Brain microvascular endothelial cell (primary cell): ENCODE data around the gene TNXB.

ENCODE experiments used
- DNase-seq: peaks from one replicate; pipeline ENCODE4 v3.0.0-alpha.2; 2020
- H3K27ac ChIP-seq: fragments of 250-450 bp; sonication (Bioruptor Pico); 2 replicates; pipeline ENCODE4 v1.5.1; 2020; ENCODE audit warnings: mild to moderate bottlenecking, moderate library complexity
- H3K27me3 ChIP-seq: fragments of 250-450 bp; sonication (Bioruptor Pico); replicated peaks from 2 replicates; pipeline ENCODE4 v1.5.1; 2020; ENCODE audit warnings: mild to moderate bottlenecking
- H3K36me3 ChIP-seq: fragments of 250-450 bp; sonication (Bioruptor Pico); replicated peaks from 2 replicates; pipeline ENCODE4 v1.5.1; 2020; ENCODE audit warnings: mild to moderate bottlenecking
- H3K4me3 ChIP-seq: 2 replicates; pipeline ENCODE4 v1.5.1; 2011; ENCODE audit warnings: low read depth, mild to moderate bottlenecking, control low read depth, low read length, moderate library complexity
- in situ Hi-C: cut with HindIII; loops from 2 replicates; pipeline ENCODE4 v1.10.0; 2017; ENCODE audit warnings: low sequenced_read_pairs, low pct_ligation_motif_present
- TF ChIP-seq, protein P1 (sequence below): IDR thresholded peaks from 2 replicates; pipeline ENCODE4 v1.5.1; 2011; ENCODE audit warnings: low read depth, mild to moderate bottlenecking, moderate library complexity, low read length, control low read depth, inconsistent platforms; ENCODE audit errors: missing control alignments

The TNXB gene

DNA sequence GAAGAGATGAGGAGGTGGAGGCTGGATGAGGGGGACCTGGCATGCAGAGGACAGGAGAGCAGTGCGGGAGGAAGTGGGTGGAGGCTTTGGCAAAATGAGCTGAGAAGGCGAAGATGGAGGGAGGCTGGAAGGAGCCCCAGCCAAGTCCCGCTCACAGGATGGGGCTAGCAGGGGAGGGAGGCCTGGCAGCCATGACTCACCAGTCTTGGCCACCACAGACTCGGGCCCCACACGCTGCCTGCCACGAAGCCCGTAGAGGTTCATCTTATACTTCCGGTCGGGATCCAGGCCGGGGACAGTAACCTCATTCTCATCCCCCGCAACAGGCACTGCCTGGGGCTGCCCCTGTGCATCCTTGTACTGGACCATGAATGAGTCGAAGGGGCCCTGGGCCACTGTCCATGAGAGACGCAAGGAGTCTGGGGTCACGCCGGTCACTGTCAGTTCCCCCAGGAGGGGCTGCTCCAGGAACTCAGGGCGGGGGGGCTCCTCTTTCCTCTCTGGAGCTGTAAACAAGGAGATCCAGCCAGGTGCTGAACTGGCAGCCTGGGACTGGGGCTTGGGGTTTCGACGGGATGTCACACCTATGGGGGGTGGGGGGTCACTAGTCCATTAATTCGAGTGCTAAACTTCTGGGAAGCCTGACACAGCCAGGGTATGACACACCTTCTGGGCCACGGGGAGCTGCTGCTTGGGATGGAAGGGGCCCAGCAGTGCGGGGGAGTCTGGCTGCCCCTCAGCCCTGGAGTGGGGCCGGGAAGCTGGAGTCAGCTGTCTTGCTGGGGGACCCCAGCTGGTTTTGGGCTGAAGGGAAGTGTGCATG is 27.8 kb downstream of the TNXB start:
- Histone ChIP-seq H3K4me3 (no peak overlapping the region), H3K36me3 (no peaks in the 10 kb centered on the region), H3K27ac (no peak overlapping the region), H3K27me3 (peaks cover 11% of the 10 kb centered on the region)
- DNase-seq, result peak; percentile 83
- in situ Hi-C loops, result no loop called here
- TF ChIP-seq, protein P1, sequence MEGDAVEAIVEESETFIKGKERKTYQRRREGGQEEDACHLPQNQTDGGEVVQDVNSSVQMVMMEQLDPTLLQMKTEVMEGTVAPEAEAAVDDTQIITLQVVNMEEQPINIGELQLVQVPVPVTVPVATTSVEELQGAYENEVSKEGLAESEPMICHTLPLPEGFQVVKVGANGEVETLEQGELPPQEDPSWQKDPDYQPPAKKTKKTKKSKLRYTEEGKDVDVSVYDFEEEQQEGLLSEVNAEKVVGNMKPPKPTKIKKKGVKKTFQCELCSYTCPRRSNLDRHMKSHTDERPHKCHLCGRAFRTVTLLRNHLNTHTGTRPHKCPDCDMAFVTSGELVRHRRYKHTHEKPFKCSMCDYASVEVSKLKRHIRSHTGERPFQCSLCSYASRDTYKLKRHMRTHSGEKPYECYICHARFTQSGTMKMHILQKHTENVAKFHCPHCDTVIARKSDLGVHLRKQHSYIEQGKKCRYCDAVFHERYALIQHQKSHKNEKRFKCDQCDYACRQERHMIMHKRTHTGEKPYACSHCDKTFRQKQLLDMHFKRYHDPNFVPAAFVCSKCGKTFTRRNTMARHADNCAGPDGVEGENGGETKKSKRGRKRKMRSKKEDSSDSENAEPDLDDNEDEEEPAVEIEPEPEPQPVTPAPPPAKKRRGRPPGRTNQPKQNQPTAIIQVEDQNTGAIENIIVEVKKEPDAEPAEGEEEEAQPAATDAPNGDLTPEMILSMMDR, result no peak

DNA sequence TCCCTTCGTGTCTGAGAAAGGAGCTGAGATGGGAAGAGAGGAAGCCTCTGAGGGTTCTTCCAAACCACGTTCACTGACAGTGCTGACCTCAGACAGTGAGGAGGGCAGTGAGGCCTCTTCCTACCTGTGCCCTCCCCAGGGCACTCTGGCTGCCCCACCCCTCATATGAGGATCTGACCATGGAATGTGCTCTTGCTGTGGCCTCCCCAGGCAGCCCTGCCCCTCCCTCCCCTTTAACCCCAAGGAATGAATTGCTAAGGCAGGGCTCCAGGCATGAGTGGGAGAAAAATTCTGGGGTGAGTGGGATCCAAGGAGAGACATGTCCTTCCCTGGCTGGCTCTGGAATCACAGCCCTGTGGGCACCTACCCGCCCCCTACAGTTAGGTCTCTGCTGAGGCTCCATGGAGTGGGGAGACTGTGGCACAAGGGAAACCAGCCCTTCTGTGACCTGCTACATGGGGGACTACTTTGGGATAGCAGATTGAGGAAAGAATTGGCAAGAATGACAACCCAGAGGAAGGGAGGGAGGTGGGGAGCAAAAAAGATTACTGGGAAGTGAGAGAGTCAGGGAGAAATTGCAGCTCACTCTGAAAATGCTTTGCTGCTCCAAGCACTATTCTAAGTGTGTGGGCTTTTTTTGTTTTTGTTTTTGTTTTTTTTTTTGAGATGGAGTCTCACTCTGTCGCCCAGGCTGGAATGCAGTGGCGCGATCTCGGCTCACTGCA is 29.4 kb downstream of the TNXB start:
- H3K27ac ChIP-seq, result no peak overlapping the region
- DNase-seq, result no peak
- H3K27me3 ChIP-seq, result peaks cover 4% of the 10 kb centered on the region
- in situ Hi-C loops, result no loop called here
- H3K36me3 ChIP-seq, result no peaks in the 10 kb centered on the region
- H3K4me3 ChIP-seq, result no peak overlapping the region
- TF ChIP-seq, protein P1, result no peak

DNA sequence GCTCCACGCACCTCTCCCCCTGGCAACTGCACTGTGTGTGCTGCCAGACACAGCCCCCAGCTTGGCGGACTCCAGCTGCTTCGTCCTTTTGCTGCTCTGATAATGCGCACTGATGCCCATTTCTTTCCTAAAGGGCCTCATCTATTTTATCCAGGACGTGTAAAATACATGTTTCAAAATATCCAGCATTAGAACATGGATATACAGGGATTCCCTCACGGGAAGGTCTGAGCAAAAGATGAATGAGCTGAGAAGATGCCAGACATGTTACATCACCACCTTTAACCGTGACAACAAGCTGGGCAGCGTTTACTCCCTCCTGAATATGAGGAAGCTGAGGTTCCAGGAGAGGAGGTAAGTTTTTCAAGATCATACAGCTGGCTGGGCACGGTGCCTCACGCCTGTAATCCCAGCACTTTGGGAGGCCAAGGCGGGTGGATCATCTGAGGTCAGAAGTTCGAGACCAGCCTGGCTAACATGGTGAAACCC is 32.8 kb downstream of the TNXB start:
- Histone ChIP-seq H3K4me3 (no peak overlapping the region), H3K27me3 (no peaks in the 10 kb centered on the region), H3K27ac (no peak overlapping the region), H3K36me3 (no peaks in the 10 kb centered on the region)
- TF ChIP-seq, protein P1, result no peak
- in situ Hi-C loops, result no loop called here
- DNase-seq, result peak; percentile 39

DNA sequence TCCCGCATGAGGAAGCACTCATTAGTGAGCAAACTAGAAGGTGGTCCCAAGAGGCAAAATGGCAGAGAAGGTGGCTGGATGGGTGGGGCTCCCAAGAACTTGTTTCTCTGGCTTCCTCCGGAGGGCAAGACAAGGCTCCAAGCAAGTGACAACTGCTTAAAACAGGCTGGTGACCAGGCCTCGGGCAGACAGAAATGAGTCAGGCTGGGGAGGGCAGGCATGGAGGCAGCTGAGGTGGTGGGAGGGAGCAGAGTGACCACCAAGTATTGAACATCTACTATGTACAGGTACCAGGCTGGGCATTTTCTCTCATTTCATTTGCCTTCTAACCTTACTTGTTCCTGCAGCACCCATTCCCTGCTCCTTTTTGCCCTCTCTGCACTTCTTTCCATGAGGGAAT is 33.4 kb downstream of the TNXB start:
- H3K27ac ChIP-seq, result no peak overlapping the region
- in situ Hi-C loops, result no loop called here
- TF ChIP-seq, protein P1, result no peak
- DNase-seq, result no peak
- peaks cover under 1% of the 10 kb centered on the region for H3K27me3 ChIP-seq
- H3K4me3 ChIP-seq, result no peak overlapping the region
- H3K36me3 ChIP-seq, result no peaks in the 10 kb centered on the region

DNA sequence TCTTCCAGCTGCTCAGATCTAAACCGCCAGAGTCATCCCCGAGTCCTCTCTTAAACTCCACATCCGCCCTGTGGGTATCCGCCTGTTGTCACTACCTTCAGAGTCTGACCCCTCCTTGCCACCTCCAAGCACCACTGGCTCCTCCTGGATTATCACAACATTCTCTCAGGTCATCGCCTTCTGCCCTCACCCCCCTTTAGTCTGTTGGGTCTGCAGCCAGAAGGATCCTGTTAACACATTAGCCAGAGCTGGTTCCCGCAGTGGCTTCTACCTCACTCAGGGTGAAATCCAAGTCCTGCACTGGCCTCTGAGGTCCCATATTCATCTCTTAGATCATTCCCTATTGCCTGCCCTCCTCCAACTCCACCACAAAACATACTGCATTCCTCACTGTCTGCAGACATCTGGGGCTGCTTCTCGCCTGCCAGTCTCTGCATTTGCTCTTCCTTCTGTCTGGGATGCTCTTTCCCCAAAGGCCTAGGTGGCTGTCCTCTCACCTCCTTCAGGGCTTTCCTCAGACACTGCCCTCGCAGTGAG is 34.1 kb downstream of the TNXB start:
- in situ Hi-C loops, result no loop called here
- Histone ChIP-seq H3K36me3 (no peaks in the 10 kb centered on the region), H3K27me3 (peaks cover 3% of the 10 kb centered on the region), H3K4me3 (no peak overlapping the region), H3K27ac (no peak overlapping the region)
- TF ChIP-seq, protein P1, result no peak
- peak; percentile 24 for DNase-seq
